Measurements from ENCODE around the gene ST6GALNAC4.

Gene ST6GALNAC4

DNA sequence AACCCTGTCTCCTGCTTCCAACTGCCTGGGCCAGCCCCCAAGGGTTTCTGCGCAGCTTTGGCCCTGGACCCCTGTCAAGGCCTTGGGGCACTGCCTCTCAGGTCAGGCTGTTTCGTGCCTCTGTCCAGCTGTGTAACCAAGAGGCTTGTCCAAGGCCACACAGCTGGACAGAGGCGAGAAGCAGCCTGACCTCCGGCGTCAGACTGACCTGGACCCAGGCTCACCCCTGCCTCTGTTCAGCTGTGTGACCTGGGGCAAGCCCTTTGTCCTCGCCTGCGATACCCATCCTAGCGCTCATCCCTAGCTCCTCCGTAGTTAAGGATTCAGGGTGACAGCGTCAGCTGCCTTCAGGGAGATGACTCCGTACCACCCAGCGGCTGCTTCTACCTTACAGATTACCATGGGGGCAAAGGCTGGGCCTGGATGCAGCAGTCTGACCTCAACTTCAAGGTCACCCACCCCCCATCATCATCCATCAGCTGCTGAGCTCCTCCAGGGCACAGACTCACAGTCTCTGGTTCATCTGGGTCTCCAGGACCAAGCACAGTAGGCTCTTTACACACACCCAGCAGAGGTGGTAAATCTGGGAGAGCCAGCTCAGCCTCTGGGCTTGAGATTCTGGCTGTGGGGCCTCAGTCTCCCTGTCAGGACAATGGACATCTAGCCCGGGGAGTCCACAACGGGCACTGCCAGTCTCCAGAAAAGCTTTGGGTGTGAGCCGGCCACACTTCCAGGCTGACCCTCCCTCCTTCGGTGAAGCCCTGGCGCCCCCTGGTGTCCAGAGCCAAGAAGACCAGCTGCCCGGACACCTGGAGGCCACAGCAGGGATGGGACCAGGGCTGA, 47.3 kb downstream of the ST6GALNAC4 start:
- peak; percentile 80 to 83 for DNase-seq

DNA sequence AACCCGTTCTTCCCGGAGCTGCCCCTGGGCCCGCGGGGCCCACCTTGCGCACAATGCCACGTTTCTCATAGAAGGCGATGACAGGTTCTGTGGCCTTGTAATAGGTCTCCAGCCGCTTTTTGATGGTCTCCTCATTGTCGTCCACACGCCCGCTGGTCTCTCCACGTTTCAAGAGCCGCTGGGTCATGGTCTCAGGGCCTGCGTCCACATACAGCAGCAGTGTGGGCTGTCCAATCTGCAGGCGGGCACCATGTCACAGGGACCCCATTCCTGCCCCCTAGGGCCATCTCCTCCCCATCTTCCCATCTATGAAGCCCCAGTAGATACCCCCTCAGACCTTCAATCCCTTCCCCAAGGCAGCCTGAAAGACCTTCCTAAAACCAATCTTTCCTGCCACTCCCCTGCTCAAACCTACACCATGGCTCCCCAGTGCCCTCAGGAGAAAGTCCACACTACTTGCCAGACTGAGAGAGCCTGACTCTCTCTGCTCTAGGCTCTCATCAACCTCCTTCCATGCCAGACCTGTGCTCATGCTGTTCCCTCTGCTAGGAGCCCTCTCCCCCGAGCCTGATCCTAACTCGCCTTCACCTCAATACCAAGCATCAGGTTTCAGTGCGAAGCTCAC, 48.5 kb downstream of the ST6GALNAC4 start:
- DNase-seq, result no peak

DNA sequence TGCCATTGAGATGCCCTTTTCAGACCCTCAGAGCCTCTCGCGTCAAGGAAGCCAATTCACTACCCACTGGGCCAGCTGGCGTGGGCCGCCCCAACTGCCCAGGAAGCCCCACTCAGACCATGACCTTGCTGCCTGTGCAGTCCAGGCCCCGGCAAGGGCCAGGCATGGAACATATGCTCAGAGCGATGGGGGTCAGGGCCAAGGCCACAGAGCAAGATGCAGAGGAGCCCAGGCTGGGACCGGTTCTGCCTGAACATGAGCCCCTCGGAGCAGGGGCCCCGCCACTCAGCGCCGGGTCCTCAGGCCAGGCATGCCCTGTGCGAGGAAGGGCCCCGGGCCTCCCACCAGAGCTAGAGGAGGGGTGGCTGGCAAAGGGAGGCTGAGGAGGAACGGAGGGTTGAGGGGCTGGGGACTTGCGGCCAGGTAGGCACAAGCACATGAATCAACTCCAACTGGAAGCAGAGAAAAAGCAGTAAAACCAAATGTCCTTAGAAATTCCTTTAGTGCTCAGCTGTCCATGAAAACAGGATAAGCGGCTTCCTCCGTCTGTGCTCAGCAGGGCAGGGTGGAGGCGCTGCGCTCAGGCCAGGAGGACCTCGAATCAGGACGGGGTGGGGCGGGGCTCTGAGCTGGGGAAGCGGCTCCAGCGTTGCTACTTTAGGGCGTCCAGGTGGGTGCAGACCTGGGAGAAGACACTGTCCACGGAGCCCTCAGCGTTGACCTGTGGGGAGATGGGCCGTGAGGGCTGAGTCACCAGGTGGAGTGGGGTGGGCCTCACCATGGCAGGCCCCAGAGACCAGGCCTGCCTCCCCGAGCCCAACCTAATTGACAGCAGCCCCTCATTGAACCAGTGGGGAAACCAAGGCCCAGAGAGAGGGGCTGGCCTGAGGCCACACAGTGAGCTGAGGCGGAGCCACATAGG, 49.2 kb downstream of the ST6GALNAC4 start:
- DNase-seq, result no peak

DNA sequence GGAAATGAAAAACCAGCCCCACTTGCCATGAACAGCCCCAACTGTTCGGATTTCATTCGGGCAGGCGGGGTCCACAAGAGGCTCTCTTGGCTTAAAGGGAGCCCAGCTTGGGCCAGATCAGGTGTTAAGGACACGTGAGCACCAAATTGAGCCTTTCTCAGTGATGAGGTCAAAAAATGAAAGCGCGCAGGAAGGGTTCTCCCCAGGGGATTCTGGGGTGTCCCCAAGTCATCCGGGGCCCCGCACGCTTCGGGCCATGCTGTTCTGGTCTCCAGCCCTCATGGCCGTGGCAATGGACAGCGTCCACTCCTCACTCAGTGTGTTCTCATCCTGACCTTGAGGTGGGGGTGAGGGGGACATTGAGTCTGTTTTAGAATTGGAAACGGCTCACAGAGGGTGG, 50.3 kb downstream of the ST6GALNAC4 start:
- DNase-seq, result no peak

DNA sequence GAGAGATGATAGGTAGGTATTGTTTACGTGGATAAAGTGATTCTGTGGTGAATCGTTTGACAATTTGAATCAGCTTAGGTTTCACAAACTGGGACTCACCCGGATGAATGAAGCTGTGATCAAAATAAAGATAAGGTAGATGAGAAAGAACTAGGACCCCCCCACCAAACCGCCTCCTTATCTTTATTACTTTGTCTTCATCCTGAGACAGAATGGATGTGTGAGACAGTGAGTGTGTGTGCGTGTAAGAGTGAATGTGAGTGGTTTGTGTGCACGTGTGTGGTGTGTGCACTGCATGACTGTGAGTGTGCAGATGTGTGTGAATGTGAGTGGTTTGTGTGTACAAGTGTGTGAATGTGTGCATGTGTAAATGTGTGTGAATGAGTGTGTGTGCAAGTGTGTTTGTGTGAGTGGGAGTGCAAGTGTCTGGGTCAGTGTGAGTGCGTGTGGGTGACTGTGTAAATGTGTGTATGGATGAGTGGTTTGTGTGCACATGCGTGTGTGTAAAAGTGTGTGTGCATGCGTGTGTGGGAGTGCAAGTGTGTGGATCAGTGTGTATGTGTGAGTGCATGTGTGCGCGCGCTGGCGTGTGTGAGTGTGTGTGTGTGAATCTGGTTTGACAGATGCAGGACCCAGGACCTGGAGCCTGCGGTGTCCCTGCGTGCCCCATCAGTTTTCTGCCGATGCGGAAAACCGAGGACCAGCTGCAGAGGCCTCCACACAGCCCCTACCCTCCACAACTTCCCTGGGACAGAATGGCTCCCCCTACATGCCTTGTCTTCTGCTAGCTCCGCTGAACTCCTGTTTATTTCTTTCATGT, 51.0 kb downstream of the ST6GALNAC4 start:
- no peak for DNase-seq

DNA sequence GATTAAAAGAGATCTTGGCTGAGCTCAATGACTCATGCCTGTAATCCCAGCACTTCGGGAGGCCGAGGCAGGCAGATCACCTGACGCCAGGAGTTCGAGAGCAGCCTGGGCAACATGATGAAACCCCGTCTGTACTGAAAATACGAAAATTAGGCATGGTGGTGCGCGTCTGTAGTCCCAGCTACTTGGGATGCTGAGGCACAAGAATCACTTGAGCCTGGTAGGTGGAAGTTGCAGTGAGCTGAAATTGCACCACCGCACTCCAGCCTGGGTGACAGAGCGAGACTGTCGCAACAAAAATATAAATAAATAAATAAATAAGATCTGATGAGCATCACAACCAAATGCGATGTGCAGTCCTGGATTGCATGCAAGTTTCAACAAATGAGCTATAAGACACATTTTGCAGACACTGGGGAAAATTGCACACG, 53.6 kb downstream of the ST6GALNAC4 start:
- DNase-seq, result peak; percentile 25 to 43

DNA sequence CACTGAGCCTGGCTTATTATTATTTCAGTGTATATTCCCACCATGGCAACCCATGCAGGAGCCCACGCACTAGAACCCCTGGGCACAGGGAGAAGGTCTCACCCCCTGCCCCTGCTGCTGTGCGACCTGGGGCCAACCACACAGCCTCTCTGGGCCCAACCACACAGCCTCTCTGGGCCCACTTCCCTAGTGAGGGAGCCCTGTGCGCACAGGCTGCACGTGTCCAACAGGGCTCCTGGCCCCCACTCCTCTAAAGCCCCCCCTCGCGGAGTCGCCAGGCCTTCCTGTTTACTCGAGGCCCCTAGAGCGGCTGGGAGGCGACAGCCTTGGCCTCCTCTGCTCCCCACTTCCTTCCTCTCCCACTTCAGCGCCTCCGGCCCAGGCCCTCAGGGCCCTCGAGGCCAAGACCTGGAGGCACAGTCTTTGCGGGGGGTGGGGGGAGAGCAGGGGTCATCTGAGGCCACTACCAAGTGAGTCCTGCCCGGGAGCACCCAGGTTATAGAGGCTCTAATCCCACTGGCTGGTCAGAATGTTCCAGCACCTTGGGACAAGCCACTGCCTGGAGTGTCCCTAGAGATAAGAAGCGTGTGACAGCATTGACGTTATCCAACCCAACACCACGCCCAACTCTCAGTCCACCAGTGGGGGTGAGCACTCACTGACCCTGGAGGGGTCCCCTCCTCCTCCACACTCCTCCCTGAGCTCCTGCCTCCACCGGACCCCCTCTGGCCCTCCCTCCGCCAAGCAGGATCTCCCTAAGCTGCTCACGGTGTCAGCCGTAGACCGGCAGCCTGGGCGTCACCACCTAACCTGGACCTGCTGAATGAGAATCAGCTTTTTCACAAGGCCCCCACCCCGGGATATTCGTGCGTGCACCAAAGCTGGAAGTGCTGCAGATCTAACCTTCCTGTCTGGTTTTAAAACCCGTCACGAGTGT, 54.5 kb downstream of the ST6GALNAC4 start:
- DNase-seq, result peak; percentile 96

DNA sequence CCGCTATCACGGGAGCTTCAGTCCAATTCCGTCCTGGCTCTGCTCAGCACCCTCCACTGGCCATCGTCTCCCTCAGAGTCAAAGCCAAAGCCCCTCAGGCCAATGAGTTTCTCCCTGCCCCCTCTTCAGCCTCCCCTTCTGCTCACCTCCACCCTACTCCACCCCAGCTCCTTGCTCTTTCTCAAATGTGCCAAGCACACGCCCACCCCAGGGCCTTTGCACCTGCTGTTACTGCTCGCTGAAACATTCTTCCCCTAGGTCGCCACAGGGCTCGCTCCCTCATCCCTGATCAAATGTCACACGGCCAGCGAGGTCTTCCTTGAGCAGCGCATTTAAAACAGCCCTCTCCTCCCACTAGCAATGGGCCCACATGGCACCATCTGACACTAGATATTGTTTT, 56.1 kb downstream of the ST6GALNAC4 start:
- DNase-seq, result no peak

DNA sequence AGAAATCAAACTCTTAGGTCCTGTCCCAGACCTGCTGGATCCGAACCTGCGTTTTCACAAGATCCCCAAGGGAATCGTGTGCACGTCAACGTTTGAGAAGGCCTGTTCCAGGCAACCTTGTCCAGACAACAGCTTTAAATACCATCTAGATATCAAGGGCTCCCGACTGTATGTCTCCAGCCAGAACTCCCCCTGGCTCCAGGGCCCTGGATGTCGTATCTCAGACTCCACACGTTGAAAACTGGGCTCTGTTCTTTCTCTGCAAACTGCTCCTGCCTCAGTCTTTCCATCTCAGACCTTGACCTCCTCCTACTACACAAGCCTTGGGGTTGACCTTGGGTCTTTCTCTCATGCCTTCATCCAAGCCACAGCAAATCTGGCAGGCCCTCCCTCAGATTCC, 56.6 kb downstream of the ST6GALNAC4 start:
- no peak for DNase-seq

DNA sequence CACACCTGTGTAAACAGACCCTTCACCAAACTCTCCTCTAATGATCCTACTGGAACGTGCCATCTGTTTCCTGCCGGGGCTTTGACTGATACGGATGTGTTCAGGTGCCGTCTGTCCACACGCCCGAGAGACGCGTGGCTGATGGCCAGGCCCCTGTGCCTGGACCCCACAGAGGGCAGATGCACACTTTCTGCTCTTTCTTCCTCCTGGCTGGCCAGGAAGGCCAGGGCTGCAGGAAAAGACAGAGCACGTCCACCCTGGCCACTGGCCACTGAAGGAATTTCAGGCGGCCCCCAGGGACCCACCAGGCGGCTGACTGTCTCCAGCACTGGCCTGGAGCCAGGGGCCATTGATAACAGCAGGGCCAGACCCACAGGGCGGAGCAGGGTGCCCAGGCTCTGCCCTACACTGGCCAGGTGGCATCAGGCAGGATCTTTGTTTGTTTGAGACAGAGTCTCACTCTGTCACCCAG, 58.8 kb downstream of the ST6GALNAC4 start:
- no peak for DNase-seq

Data from AML-193 (cell line).